Measurements from ENCODE around the gene CLCA2.

Gene CLCA2

GRCh38 chr1:86491171-86491950 is 67.4 kb downstream of the CLCA2 start:
- TF ChIP-seq OSR1 (CRISPR knock-in tag; IDR thresholded peaks at IDR 0.05) (no peak), ZNF70 (CRISPR knock-in tag; IDR thresholded peaks at IDR 0.05) (no peak), ZFP30 (CRISPR knock-in tag; IDR thresholded peaks at IDR 0.05) (no peak), CSDC2 (CRISPR knock-in tag; IDR thresholded peaks at IDR 0.05) (no peak), BACH2 (CRISPR knock-in tag; IDR thresholded peaks at IDR 0.05; ENCODE audit: borderline replicate concordance) (no peak), SNAI2 (CRISPR knock-in tag; IDR thresholded peaks at IDR 0.05) (no peak), ESRRG (CRISPR knock-in tag; IDR thresholded peaks at IDR 0.05) (no peak), TOX (CRISPR knock-in tag; IDR thresholded peaks at IDR 0.05; ENCODE audit: borderline replicate concordance) (no peak), CREB5 (CRISPR knock-in tag; IDR thresholded peaks at IDR 0.05; ENCODE audit: low read depth) (no peak), ZFP3 (CRISPR knock-in tag; IDR thresholded peaks at IDR 0.05) (no peak), PATZ1 (CRISPR knock-in tag; IDR thresholded peaks at IDR 0.05; ENCODE audit: borderline replicate concordance) (no peak), ARNTL (CRISPR knock-in tag; IDR thresholded peaks at IDR 0.05; ENCODE audit: borderline replicate concordance, low read depth) (no peak), GLIS3 (CRISPR knock-in tag; IDR thresholded peaks at IDR 0.05) (no peak), POU6F1 (CRISPR knock-in tag; IDR thresholded peaks at IDR 0.05; ENCODE audit: borderline replicate concordance, low read depth) (no peak), TCF4 (CRISPR knock-in tag; IDR thresholded peaks at IDR 0.05; ENCODE audit: borderline replicate concordance) (no peak), ZNF8 (CRISPR knock-in tag; IDR thresholded peaks at IDR 0.05) (no peak), PPARA (CRISPR knock-in tag; IDR thresholded peaks at IDR 0.05; ENCODE audit: borderline replicate concordance) (no peak), ZNF565 (CRISPR knock-in tag; conservative IDR thresholded peaks at IDR 0.05; ENCODE audit: low read depth) (no peak), RARB (CRISPR knock-in tag; IDR thresholded peaks at IDR 0.05) (no peak)
- ATAC-seq: no peak

- no peak for ATAC-seq
- TF ChIP-seq ZFP30 (CRISPR knock-in tag; IDR thresholded peaks at IDR 0.05) (no peak), CSDC2 (CRISPR knock-in tag; IDR thresholded peaks at IDR 0.05) (no peak), POU6F1 (CRISPR knock-in tag; IDR thresholded peaks at IDR 0.05; ENCODE audit: borderline replicate concordance, low read depth) (no peak), ESRRG (CRISPR knock-in tag; IDR thresholded peaks at IDR 0.05) (no peak), CSRNP3 (CRISPR knock-in tag; IDR thresholded peaks at IDR 0.05) (no peak), TOX (CRISPR knock-in tag; IDR thresholded peaks at IDR 0.05; ENCODE audit: borderline replicate concordance) (no peak), GLIS3 (CRISPR knock-in tag; IDR thresholded peaks at IDR 0.05) (no peak)
These were observed 74.3 kb downstream of the CLCA2 start for GRCh38 chr1:86498281-86498680.

- ATAC-seq: no peak; the same call in 2 of the 3 replicates
- no peak for TF ChIP-seq ISL1 (CRISPR knock-in tag; IDR thresholded peaks at IDR 0.05)
- no peak for TF ChIP-seq POU6F1 (CRISPR knock-in tag; IDR thresholded peaks at IDR 0.05; ENCODE audit: borderline replicate concordance, low read depth)
- no peak for TF ChIP-seq SNAI2 (CRISPR knock-in tag; IDR thresholded peaks at IDR 0.05)
- TF ChIP-seq CSRNP3 (CRISPR knock-in tag; IDR thresholded peaks at IDR 0.05): no peak
These were observed 76.1 kb downstream of the CLCA2 start for GRCh38 chr1:86499987-86500593.

Measured in SK-N-SH treated with all-trans-retinoic acid at 6 μM for 48 hours (cell line).